ENCODE measurements around the gene HSPG2. TPM values are rescaled to one million over a fixed set of nuclear protein-coding genes. Genes with fewer than 3 reads are reported as not detected.

Gene HSPG2
- total and polyA plus RNA-seq, 2 donors (not counting 1 experiment from before 2014, with no cell fraction given), result 2.0 to 4.5 TPM

- Mint-ChIP-seq H3K27me3 (peaks cover 14% of the 10 kb centered on the region), H3K9me3 (ENCODE audit: insufficient read depth) (no peaks in the 10 kb centered on the region), H3K4me3 (no peak overlapping the region), H3K27ac (no peak overlapping the region), H3K4me1 (peaks cover 3% of the 10 kb centered on the region)
- ChIA-PET POLR2A (no interaction called here), CTCF (no interaction called here)
- intact Hi-C loops (cut with micrococcal nuclease), result no loop called here
- 100% methylated on average over 1 of the region's 6 CpGs for WGBS (ENCODE audit: insufficient coverage)
- TF ChIP-seq CTCF (IDR thresholded peaks at IDR 0.05) (no peak), EZH2 (IDR thresholded peaks at IDR 0.05; ENCODE audit: borderline replicate concordance, insufficient read depth, low read depth, low read length, poor library complexity, severe bottlenecking) (no peak)
- H3K9ac ChIP-seq (ENCODE audit: low read length), result no peak overlapping the region
- H3K4me2 ChIP-seq (replicated peaks; ENCODE audit: low read depth, low read length, poor library complexity, severe bottlenecking), result no peak overlapping the region
- DNase-seq (no peak), ATAC-seq (ENCODE audit: low read depth) (no peak)
- no peak overlapping the region for H3K4me3 ChIP-seq (ENCODE audit: control extremely low read depth in 1 of 5, extremely low read depth in 1 of 5, insufficient read depth in 1 of 5, low read depth in 2 of 5, low read length in 4 of 5)
- peaks cover 0 to 4% (median 0%) of the 10 kb centered on the region in 3 donors for H3K9me3 ChIP-seq (ENCODE audit: control extremely low read depth in 1 of 3, control insufficient read depth in 2 of 3, insufficient read depth in 1 of 3, low read length in 2 of 3)
- no peaks in the 10 kb centered on the region for H3K79me2 ChIP-seq (ENCODE audit: control insufficient read depth, insufficient read depth, low read length)
- peaks cover 0 to 17% (median 0%) of the 10 kb centered on the region in 4 experiments for H3K27me3 ChIP-seq (replicated peaks in 1 of 4; ENCODE audit: control extremely low read depth in 1 of 4, control insufficient read depth in 3 of 4, insufficient read depth in 4 of 4, low read length in 3 of 4)
- H3K36me3 ChIP-seq (replicated peaks in 1 of 2; ENCODE audit: control extremely low read depth in 1 of 2, control insufficient read depth in 1 of 2, extremely low read depth in 1 of 2, insufficient read depth in 2 of 2, low read length in 1 of 2), result no peaks in the 10 kb centered on the region
- H3K4me1 ChIP-seq (ENCODE audit: control insufficient read depth in 2 of 2, insufficient read depth in 2 of 2, low read length in 2 of 2), result no peaks in the 10 kb centered on the region
- H4K20me1 ChIP-seq (ENCODE audit: control insufficient read depth, insufficient read depth, low read length, poor library complexity, severe bottlenecking), result no peaks in the 10 kb centered on the region
- H2AFZ ChIP-seq (ENCODE audit: insufficient read depth, low read depth, low read length, poor library complexity, severe bottlenecking), result no peak overlapping the region
- no peak overlapping the region for H3K27ac ChIP-seq (ENCODE audit: low read length in 2 of 2)
Measured at GRCh38 chr1:21930629-21931170, 6.4 kb downstream of the HSPG2 start.

- Mint-ChIP-seq H3K4me1 (no peaks in the 10 kb centered on the region), H3K9me3 (ENCODE audit: insufficient read depth) (no peaks in the 10 kb centered on the region), H3K4me3 (no peak overlapping the region), H3K27me3 (peaks cover 10% of the 10 kb centered on the region), H3K27ac (no peak overlapping the region)
- no peak overlapping the region for H2AFZ ChIP-seq (ENCODE audit: insufficient read depth, low read depth, low read length, poor library complexity, severe bottlenecking)
- CTCF ChIA-PET, result no interaction called here
- TF ChIP-seq CTCF (IDR thresholded peaks at IDR 0.05) (no peak), EZH2 (IDR thresholded peaks at IDR 0.05; ENCODE audit: borderline replicate concordance, insufficient read depth, low read depth, low read length, poor library complexity, severe bottlenecking) (no peak)
- DNase-seq, result no peak
- H3K4me1 ChIP-seq (ENCODE audit: control insufficient read depth in 2 of 2, insufficient read depth in 2 of 2, low read length in 2 of 2), result no peaks in the 10 kb centered on the region
- peaks cover 0 to 4% (median 0%) of the 10 kb centered on the region in 3 donors for H3K9me3 ChIP-seq (ENCODE audit: control extremely low read depth in 1 of 3, control insufficient read depth in 2 of 3, insufficient read depth in 1 of 3, low read length in 2 of 3)
- WGBS (ENCODE audit: insufficient coverage), result 65% methylated on average over 6 of the region's 8 CpGs
- POLR2A ChIA-PET, result no interaction called here
- no peaks in the 10 kb centered on the region for H3K36me3 ChIP-seq (replicated peaks in 1 of 2; ENCODE audit: control extremely low read depth in 1 of 2, control insufficient read depth in 1 of 2, extremely low read depth in 1 of 2, insufficient read depth in 2 of 2, low read length in 1 of 2)
- peaks cover 0 to 15% (median 0%) of the 10 kb centered on the region in 4 experiments for H3K27me3 ChIP-seq (replicated peaks in 1 of 4; ENCODE audit: control extremely low read depth in 1 of 4, control insufficient read depth in 3 of 4, insufficient read depth in 4 of 4, low read length in 3 of 4)
- intact Hi-C loops (cut with micrococcal nuclease), result no loop called here
- no peak overlapping the region for H3K4me3 ChIP-seq (ENCODE audit: control extremely low read depth in 1 of 5, extremely low read depth in 1 of 5, insufficient read depth in 1 of 5, low read depth in 2 of 5, low read length in 4 of 5)
- no peak for ATAC-seq (ENCODE audit: low read depth)
- no peaks in the 10 kb centered on the region for H4K20me1 ChIP-seq (ENCODE audit: control insufficient read depth, insufficient read depth, low read length, poor library complexity, severe bottlenecking)
- H3K79me2 ChIP-seq (ENCODE audit: control insufficient read depth, insufficient read depth, low read length), result no peaks in the 10 kb centered on the region
- H3K27ac ChIP-seq (ENCODE audit: low read length in 2 of 2), result no peak overlapping the region
- no peak overlapping the region for H3K4me2 ChIP-seq (replicated peaks; ENCODE audit: low read depth, low read length, poor library complexity, severe bottlenecking)
- H3K9ac ChIP-seq (ENCODE audit: low read length), result no peak overlapping the region
Measured at GRCh38 chr1:21930080-21930571, 7.0 kb downstream of the HSPG2 start.

Data from B cell (primary cell).